OCI-LY7 (cell line): ENCODE results near the gene C1orf50. TPM values are rescaled to one million over a fixed set of nuclear protein-coding genes. Genes with fewer than 3 reads are reported as not detected.

ENCODE experiments used
- BruUV-seq: library from RNA; stranded (reverse); fragments of 400-500 nt; replicated peaks from 2 replicates; lab custom pipeline; 2021; lab: Mats Ljungman, UMichigan
- CTCF ChIA-PET: fragments of 300-600 bp; sonication (Branson Sonifier 250); formaldehyde crosslinking; loops from one replicate; lab custom pipeline; 2022; ENCODE audit warnings: antibody characterized with exemption; ENCODE audit not compliant: unreplicated experiment; lab: Charles Lee
- POLR2A ChIA-PET: fragments of 300-600 bp; sonication (Branson Sonifier 250); formaldehyde crosslinking; loops from one replicate; lab custom pipeline; 2022; ENCODE audit warnings: antibody characterized with exemption; lab: Charles Lee
- DNase-seq: peaks from one replicate; pipeline ENCODE4 v3.0.0-alpha.2; 2015; ENCODE audit warnings: low spot score
- H2AFZ ChIP-seq: fragments of 200-600 bp; sonication (generic), shearing (Covaris generic); 2 replicates; pipeline ENCODE4 v1.6.1; 2014; ENCODE audit warnings: mild to moderate bottlenecking, antibody characterized with exemption, low read length, moderate library complexity
- H3K27ac ChIP-seq: fragments of 200-600 bp; sonication (generic); 2 replicates; pipeline ENCODE4 v1.5.1; 2014; ENCODE audit warnings: mixed run types, low read depth, mild to moderate bottlenecking, moderate library complexity, low read length, inconsistent platforms; ENCODE audit not compliant: poor library complexity, severe bottlenecking
- H3K36me3 ChIP-seq: fragments of 200-600 bp; sonication (generic); 2 replicates; pipeline ENCODE4 v1.6.1; 2014; ENCODE audit warnings: mild to moderate bottlenecking, antibody characterized with exemption, low read length, moderate library complexity, mixed read lengths; ENCODE audit not compliant: insufficient read depth
- H3K4me1 ChIP-seq: fragments of 200-600 bp; sonication (generic); 2 replicates; pipeline ENCODE4 v1.5.1; 2014; ENCODE audit warnings: mild to moderate bottlenecking, low read length; ENCODE audit not compliant: insufficient read depth, poor library complexity, severe bottlenecking
- H3K4me2 ChIP-seq: fragments of 200-600 bp; sonication (generic); 2 replicates; pipeline ENCODE4 v1.6.1; 2014; ENCODE audit warnings: mild to moderate bottlenecking, low read length
- H3K4me3 ChIP-seq: fragments of 200-600 bp; sonication (generic); 2 replicates; pipeline ENCODE4 v1.5.1; 2014; ENCODE audit warnings: mild to moderate bottlenecking, low read depth, low read length; ENCODE audit not compliant: poor library complexity, severe bottlenecking
- H3K79me2 ChIP-seq: fragments of 200-600 bp; sonication (generic); 2 replicates; pipeline ENCODE4 v1.6.1; 2016; ENCODE audit warnings: low read depth, mild to moderate bottlenecking, low read length, moderate library complexity, mixed read lengths; ENCODE audit not compliant: insufficient read depth
- H3K9me2 ChIP-seq: fragments of 200-600 bp; sonication (generic); 2 replicates; pipeline ENCODE4 v1.6.1; 2016; ENCODE audit warnings: mild to moderate bottlenecking, low read length, mixed read lengths; ENCODE audit not compliant: insufficient read depth
- H3K9me3 ChIP-seq: fragments of 200-600 bp; sonication (generic); 2 replicates; pipeline ENCODE4 v1.6.1; 2014; ENCODE audit warnings: mild to moderate bottlenecking, mixed run types, low read length, mixed read lengths
- H4K20me1 ChIP-seq: fragments of 200-600 bp; sonication (generic); 2 replicates; pipeline ENCODE4 v1.6.1; 2014; ENCODE audit warnings: mild to moderate bottlenecking, antibody characterized with exemption, low read length, moderate library complexity, mixed read lengths; ENCODE audit not compliant: insufficient read depth
- EZH2phosphoT487 ChIP-seq: fragments of 200-600 bp; sonication (generic); IDR thresholded peaks from 2 replicates; pipeline ENCODE4 v1.6.1; 2018; ENCODE audit warnings: low read depth, borderline replicate concordance, mild to moderate bottlenecking, mixed run types, antibody characterized with exemption, low read length, moderate library complexity, mixed read lengths
- intact Hi-C: fragments of 100-400 bp; cut with micrococcal nuclease; formaldehyde crosslinking; loops from one replicate; pipeline ENCODE4 v1.10.0; 2022; ENCODE audit not compliant: unreplicated experiment
- total RNA-seq, 2 experiments: library from RNA; depleted of rRNA in 1 of 2; stranded (reverse); fragments of >200 nt in 1 of 2; shearing (Covaris generic) in 1 of 2; gene quantifications; 2 replicates each; pipeline ENCODE4 v1.2.3, GENCODE V29; 2014 to 2022
- TF ChIP-seq, protein P1 (sequence below): fragments of 200-600 bp; sonication (generic); conservative IDR thresholded peaks from 2 replicates; pipeline ENCODE4 v1.5.1; 2014; ENCODE audit warnings: mild to moderate bottlenecking, antibody characterized with exemption, low read length, moderate library complexity, mixed read lengths

C1orf50 gene
- total RNA-seq, 2 experiments from 2014 or later, result 3.2 to 9.9 TPM

DNA sequence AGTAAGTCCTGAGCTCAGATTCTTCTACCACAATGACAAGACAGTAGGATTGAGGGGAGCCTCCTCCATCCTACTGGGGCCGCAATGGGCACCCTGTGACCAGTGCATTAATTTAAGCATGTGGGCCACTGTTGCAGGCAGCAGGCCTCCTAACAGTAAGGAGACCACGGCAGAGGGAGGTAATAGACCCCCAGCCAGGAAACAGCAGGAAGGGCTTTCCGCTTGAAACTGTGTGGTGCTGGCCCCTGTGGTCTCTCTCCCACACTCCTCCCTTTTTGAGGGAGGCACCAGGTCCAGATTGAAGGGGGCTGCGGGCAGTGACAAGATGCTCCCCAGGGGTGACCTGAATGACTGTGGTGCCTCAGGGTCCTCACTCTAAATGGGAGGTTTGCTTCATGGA is 25.3 kb upstream of the C1orf50 start:
- intact Hi-C loops, result no loop called here
- H3K9me2 ChIP-seq, result no peaks in the 10 kb centered on the region
- no peak for DNase-seq

DNA sequence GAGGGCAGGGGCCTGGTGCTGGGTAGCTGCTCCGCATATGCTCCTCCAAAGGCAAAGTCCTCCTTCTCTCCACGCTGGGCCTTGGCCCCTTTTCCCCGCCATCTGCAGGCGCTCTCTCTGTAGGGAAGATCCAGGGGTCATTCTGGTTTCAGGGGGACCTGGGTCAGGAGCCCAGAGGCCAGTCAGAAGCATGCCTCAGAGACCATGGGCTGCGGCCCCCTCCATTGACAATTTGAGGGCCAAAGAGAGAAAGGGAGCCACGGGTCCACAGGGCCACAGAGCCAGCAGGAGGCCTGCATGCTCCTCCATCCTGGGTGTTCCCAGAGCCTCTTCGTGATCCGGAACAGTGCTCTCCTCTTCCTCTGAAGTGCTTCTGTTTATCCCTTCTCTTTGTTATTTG is 24.9 kb upstream of the C1orf50 start:
- TF ChIP-seq, protein P1, sequence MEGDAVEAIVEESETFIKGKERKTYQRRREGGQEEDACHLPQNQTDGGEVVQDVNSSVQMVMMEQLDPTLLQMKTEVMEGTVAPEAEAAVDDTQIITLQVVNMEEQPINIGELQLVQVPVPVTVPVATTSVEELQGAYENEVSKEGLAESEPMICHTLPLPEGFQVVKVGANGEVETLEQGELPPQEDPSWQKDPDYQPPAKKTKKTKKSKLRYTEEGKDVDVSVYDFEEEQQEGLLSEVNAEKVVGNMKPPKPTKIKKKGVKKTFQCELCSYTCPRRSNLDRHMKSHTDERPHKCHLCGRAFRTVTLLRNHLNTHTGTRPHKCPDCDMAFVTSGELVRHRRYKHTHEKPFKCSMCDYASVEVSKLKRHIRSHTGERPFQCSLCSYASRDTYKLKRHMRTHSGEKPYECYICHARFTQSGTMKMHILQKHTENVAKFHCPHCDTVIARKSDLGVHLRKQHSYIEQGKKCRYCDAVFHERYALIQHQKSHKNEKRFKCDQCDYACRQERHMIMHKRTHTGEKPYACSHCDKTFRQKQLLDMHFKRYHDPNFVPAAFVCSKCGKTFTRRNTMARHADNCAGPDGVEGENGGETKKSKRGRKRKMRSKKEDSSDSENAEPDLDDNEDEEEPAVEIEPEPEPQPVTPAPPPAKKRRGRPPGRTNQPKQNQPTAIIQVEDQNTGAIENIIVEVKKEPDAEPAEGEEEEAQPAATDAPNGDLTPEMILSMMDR, result no peak
- no peak for TF ChIP-seq EZH2phosphoT487
- Histone ChIP-seq H3K9me2 (no peaks in the 10 kb centered on the region), H3K9me3 (no peaks in the 10 kb centered on the region), H3K4me1 (peaks cover 4% of the 10 kb centered on the region), H3K4me2 (no peak overlapping the region), H2AFZ (no peak overlapping the region), H3K36me3 (peaks cover 11% of the 10 kb centered on the region; the same call in 1 of the 2 replicates), H3K4me3 (no peak overlapping the region), H4K20me1 (no peaks in the 10 kb centered on the region), H3K27ac (no peak overlapping the region), H3K79me2 (no peaks in the 10 kb centered on the region)
- ChIA-PET CTCF (no interaction called here), POLR2A (no interaction called here)
- no peak for DNase-seq
- intact Hi-C loops, result no loop called here
- BruUV-seq, result no TSS peak

More for the DNA sequence above, 25.3 kb upstream of the C1orf50 start:
- H3K4me2 ChIP-seq, result no peak overlapping the region
- H3K27ac ChIP-seq, result no peak overlapping the region
- CTCF ChIA-PET, result no interaction called here
- H3K79me2 ChIP-seq, result no peaks in the 10 kb centered on the region
- no TSS peak for BruUV-seq
- H3K36me3 ChIP-seq, result peaks cover 11% of the 10 kb centered on the region; the same call in 1 of the 2 replicates
- no peaks in the 10 kb centered on the region for H4K20me1 ChIP-seq
- POLR2A ChIA-PET, result no interaction called here
- H3K9me3 ChIP-seq, result no peaks in the 10 kb centered on the region
- no peak overlapping the region for H3K4me3 ChIP-seq
- TF ChIP-seq, protein P1, result no peak
- no peak for TF ChIP-seq EZH2phosphoT487
- peaks cover 8% of the 10 kb centered on the region for H3K4me1 ChIP-seq
- no peak overlapping the region for H2AFZ ChIP-seq

DNA sequence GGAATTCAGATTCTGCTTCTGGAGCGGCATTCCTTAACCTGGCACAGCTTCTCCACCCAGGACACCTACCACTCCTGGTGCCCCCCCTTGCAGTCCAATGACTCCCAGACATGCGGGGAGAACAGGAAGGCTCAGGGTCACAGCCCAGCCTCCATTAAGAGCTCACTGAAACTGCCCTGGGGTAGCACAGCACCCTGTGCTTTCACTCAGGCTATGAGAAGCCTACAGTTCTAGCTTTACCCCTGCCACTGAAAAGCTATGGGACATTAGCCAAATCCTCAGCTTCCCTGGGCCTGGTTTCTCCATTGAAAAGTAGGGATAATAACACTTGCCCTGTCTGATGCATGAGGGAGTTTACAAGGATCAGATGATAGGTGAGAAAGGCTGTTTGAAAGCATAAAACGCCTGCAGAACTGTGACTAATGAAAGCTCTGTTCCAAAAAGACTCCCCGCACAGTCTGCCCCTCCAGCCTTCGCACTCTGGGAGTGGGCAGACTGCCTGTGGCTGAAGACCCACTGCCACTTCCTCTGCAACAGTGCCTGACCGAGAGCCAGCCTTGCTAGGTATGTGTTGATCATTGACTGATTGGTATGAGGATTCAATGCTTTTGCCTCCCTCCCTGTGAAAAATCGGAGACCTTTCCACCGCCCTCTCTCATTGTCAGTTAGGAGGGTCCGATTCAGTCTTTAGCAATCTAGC is 24.3 kb upstream of the C1orf50 start:
- Histone ChIP-seq H3K9me2 (no peaks in the 10 kb centered on the region), H3K9me3 (no peaks in the 10 kb centered on the region), H4K20me1 (no peaks in the 10 kb centered on the region), H3K36me3 (peaks cover 14% of the 10 kb centered on the region; the same call in 1 of the 2 replicates), H3K4me2 (no peak overlapping the region), H2AFZ (no peak overlapping the region), H3K27ac (no peak overlapping the region), H3K4me3 (no peak overlapping the region), H3K4me1 (no peaks in the 10 kb centered on the region), H3K79me2 (no peaks in the 10 kb centered on the region)
- DNase-seq, result no peak
- intact Hi-C loops, result no loop called here
- TF ChIP-seq, protein P1, result no peak
- no peak for TF ChIP-seq EZH2phosphoT487
- CTCF ChIA-PET, result no interaction called here
- POLR2A ChIA-PET, result no interaction called here
- no TSS peak for BruUV-seq
